Cardiac fibroblast (primary cell): ENCODE measurements around the gene GRAMD1B.

Experiments
- DNase-seq, 2 donors: peaks; one replicate each; pipeline versions ENCODE4 v3.0.0 to v3.0.0-alpha.2; 2010; ENCODE audit warnings: low read depth in 2 of 2
- H3K4me3 ChIP-seq, 2 donors: replicated peaks in 1 of 2; 1 replicate in 1 of 2; 2 replicates in 1 of 2; pipeline ENCODE4 v1.5.1; 2011; ENCODE audit warnings: low read depth in 2 of 2, low read length in 2 of 2, mild to moderate bottlenecking in 2 of 2, moderate library complexity in 1 of 2
- TF ChIP-seq, protein P1 (sequence below): IDR thresholded peaks from one replicate; pipeline ENCODE4 v1.5.1; 2011; ENCODE audit warnings: low read depth, mild to moderate bottlenecking, low read length, inconsistent platforms

Gene GRAMD1B

GRCh38 chr11:123409456-123410217, 20.4 kb upstream of the GRAMD1B start:
- no peak for DNase-seq
- TF ChIP-seq, protein P1, sequence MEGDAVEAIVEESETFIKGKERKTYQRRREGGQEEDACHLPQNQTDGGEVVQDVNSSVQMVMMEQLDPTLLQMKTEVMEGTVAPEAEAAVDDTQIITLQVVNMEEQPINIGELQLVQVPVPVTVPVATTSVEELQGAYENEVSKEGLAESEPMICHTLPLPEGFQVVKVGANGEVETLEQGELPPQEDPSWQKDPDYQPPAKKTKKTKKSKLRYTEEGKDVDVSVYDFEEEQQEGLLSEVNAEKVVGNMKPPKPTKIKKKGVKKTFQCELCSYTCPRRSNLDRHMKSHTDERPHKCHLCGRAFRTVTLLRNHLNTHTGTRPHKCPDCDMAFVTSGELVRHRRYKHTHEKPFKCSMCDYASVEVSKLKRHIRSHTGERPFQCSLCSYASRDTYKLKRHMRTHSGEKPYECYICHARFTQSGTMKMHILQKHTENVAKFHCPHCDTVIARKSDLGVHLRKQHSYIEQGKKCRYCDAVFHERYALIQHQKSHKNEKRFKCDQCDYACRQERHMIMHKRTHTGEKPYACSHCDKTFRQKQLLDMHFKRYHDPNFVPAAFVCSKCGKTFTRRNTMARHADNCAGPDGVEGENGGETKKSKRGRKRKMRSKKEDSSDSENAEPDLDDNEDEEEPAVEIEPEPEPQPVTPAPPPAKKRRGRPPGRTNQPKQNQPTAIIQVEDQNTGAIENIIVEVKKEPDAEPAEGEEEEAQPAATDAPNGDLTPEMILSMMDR: no peak
- H3K4me3 ChIP-seq: no peak overlapping the region

DNA sequence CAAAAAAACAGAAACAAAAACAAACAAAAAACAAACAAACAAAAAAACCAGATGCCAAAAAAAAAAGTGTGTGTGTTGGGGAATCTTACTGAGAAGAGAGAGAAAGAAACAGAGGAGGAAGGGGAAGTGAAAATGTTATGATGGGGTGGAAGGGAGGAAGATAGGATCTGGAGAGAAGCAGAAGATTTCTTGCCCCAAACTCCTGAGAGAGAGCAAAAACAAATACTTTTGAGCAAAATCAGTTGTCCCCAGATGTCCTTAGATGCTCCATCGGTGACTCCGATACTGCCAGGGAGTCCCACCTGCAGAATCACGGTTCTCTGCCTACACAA, 19.9 kb upstream of the GRAMD1B start:
- TF ChIP-seq, protein P1: no peak
- DNase-seq: no peak
- H3K4me3 ChIP-seq: no peak overlapping the region

GRCh38 chr11:123413636-123414035, 16.4 kb upstream of the GRAMD1B start:
- no peak overlapping the region for H3K4me3 ChIP-seq
- DNase-seq: peak in 1 of 2 donors; percentile 26
- TF ChIP-seq, protein P1: no peak

GRCh38 chr11:123416566-123416965, 13.5 kb upstream of the GRAMD1B start:
- TF ChIP-seq, protein P1: no peak
- no peak for DNase-seq

GRCh38 chr11:123418351-123419114, 11.5 kb upstream of the GRAMD1B start:
- TF ChIP-seq, protein P1: no peak
- H3K4me3 ChIP-seq: no peak overlapping the region
- no peak for DNase-seq

More at GRCh38 chr11:123416566-123416965, 13.5 kb upstream of the GRAMD1B start:
- H3K4me3 ChIP-seq: no peak overlapping the region

GRCh38 chr11:123419731-123420452, 10.2 kb upstream of the GRAMD1B start:
- H3K4me3 ChIP-seq: no peak overlapping the region
- TF ChIP-seq, protein P1: no peak
- DNase-seq: no peak
